Skeletal muscle cell (primary cell): ENCODE measurements around the gene ZDHHC17.

Experiments
- DNase-seq: peaks from one replicate; pipeline ENCODE4 v3.0.0-alpha.2; 2010; ENCODE audit warnings: low read depth
- H3K4me3 ChIP-seq: 2 replicates; pipeline ENCODE4 v1.5.1; 2011; ENCODE audit warnings: low read depth, mild to moderate bottlenecking, control low read depth, low read length, moderate library complexity

ZDHHC17 gene

GRCh38 chr12:76898442-76898841, 134.5 kb downstream of the ZDHHC17 start:
- no peak overlapping the region for H3K4me3 ChIP-seq
- DNase-seq = no peak

DNA sequence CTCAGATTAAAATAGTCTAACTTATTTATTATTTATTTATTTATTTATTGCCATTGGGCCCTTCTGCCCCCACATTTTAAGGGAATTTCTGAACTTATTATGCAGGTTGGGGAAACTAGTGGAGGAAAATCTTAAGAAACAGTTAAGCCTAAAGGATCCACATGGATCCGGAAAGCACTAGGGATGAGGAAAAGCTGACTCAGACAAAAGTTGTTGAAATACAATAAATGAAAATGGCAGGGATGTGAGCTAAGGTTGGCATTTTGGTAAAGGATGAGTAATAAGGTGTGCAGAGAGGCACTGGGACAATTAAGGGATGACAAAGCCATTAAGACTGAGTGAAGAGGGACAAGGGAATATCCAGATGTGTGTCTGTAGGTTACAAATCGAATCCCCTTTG, 135.6 kb downstream of the ZDHHC17 start:
- no peak for DNase-seq
- H3K4me3 ChIP-seq = no peak overlapping the region

DNA sequence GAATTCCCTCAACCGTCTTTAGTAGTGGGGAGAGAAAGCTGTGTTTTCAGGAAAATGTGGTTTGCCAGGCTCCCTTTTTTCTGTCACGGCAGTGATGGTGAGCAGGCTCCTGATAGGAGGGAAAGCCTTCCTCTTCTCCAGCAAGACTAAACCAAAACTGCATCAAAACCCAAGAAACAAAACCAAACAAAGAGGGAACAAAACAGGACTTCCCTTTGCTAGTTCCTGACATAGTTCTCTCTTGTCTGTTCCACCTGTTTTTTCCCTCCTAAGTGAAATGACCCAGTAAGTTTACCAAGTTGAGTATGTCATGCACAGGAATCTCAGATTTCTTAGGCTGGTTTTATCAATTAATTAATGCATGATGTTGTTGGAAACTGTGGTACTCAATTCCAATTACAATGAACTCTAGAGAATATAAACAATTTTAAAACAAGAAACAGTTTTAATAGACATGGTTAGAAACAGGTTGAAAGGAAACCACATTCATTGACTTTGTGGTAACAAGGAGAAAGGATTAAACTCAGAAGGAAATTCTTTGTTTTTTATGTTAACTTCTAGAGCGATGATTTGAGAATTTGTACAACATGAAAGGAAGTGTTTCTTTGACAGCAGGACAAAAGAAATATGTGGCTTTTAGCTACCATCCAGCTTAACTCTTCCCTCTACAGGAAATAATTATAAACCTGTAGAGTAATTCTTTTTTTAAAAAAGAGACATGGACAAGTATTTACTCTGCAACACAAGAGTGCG, 137.9 kb downstream of the ZDHHC17 start:
- H3K4me3 ChIP-seq = no peak overlapping the region
- DNase-seq = no peak
